PFSK-1 (cell line): Measurements from ENCODE around the gene NKAPD1.

Experiments
- POLR2AphosphoS5 ChIP-seq: IDR thresholded peaks from 2 replicates; pipeline ENCODE4 v1.6.1; 2012; ENCODE audit warnings: low read depth, mild to moderate bottlenecking, control low read depth, low read length, moderate library complexity
- SIN3A ChIP-seq: IDR thresholded peaks from 2 replicates; pipeline ENCODE4 v1.6.1; 2012; ENCODE audit warnings: mild to moderate bottlenecking, low read length, moderate library complexity, borderline replicate concordance; ENCODE audit not compliant: insufficient read depth
- TAF1 ChIP-seq: IDR thresholded peaks from 2 replicates; pipeline ENCODE4 v1.6.1; 2012; ENCODE audit warnings: low read length, control low read depth, borderline replicate concordance; ENCODE audit not compliant: insufficient read depth
- TF ChIP-seq, protein P1 (sequence below), 2 experiments: IDR thresholded peaks; 2 replicates each; pipeline versions ENCODE4 v1.6.1 to v1.8.0; 2011 to 2012; ENCODE audit warnings: low read depth in 2 of 2, low read length in 2 of 2, control low read depth in 1 of 2, inconsistent platforms in 1 of 2, mild to moderate bottlenecking in 1 of 2, moderate library complexity in 1 of 2; ENCODE audit not compliant: insufficient read depth in 1 of 2

DNA sequence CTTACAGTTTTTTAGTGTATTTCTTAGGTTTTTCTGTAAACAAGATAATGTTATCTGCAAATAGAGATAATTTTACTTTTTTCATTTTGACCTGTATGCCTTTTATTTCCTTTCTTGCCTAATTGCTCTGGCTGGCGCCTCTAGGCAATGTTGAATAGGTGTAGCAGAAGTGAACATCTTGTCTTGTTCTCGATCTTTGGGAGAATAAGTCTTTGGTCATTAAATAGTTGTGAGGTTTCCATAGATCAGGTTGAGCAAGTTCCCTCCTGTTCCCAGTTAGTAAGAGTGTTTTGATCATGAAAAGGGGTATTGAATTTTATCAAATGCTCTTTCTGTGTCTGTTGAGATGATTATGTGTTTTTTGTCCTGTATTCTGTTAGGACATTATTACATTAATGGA is 24.3 kb upstream of the NKAPD1 start:
- no peak for TF ChIP-seq POLR2AphosphoS5
- TF ChIP-seq SIN3A: no peak
- no peak for TF ChIP-seq TAF1
- TF ChIP-seq, protein P1, sequence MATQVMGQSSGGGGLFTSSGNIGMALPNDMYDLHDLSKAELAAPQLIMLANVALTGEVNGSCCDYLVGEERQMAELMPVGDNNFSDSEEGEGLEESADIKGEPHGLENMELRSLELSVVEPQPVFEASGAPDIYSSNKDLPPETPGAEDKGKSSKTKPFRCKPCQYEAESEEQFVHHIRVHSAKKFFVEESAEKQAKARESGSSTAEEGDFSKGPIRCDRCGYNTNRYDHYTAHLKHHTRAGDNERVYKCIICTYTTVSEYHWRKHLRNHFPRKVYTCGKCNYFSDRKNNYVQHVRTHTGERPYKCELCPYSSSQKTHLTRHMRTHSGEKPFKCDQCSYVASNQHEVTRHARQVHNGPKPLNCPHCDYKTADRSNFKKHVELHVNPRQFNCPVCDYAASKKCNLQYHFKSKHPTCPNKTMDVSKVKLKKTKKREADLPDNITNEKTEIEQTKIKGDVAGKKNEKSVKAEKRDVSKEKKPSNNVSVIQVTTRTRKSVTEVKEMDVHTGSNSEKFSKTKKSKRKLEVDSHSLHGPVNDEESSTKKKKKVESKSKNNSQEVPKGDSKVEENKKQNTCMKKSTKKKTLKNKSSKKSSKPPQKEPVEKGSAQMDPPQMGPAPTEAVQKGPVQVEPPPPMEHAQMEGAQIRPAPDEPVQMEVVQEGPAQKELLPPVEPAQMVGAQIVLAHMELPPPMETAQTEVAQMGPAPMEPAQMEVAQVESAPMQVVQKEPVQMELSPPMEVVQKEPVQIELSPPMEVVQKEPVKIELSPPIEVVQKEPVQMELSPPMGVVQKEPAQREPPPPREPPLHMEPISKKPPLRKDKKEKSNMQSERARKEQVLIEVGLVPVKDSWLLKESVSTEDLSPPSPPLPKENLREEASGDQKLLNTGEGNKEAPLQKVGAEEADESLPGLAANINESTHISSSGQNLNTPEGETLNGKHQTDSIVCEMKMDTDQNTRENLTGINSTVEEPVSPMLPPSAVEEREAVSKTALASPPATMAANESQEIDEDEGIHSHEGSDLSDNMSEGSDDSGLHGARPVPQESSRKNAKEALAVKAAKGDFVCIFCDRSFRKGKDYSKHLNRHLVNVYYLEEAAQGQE (IDR thresholded peaks at IDR 0.05; ENCODE audit: insufficient read depth in 1 of 2, low read depth in 2 of 2, low read length in 2 of 2): no peak
